Neural progenitor cell (in vitro differentiated cells): ENCODE results near the gene WDR37. TPM values are rescaled to one million over a fixed set of nuclear protein-coding genes. Genes with fewer than 3 reads are reported as not detected.

Experiments
- DNase-seq: peaks from one replicate; pipeline ENCODE4 v3.0.0-alpha.2; 2016; ENCODE audit warnings: low spot score
- H2AFZ ChIP-seq: fragments of 200-600 bp; sonication (generic); replicated peaks from 2 replicates; pipeline ENCODE4 v1.6.1; 2016; ENCODE audit warnings: antibody characterized with exemption
- H3F3A ChIP-seq: fragments of 200-600 bp; sonication (generic); 2 replicates; pipeline ENCODE4 v1.6.1; 2016; ENCODE audit warnings: antibody characterized with exemption, low read depth
- H3K27ac ChIP-seq: fragments of 200-600 bp; sonication (generic); 2 replicates; pipeline ENCODE4 v1.5.1; 2016; ENCODE audit warnings: mild to moderate bottlenecking
- H3K27me3 ChIP-seq: fragments of 200-600 bp; sonication (generic); 2 replicates; pipeline ENCODE4 v1.6.1; 2016; ENCODE audit warnings: mild to moderate bottlenecking, moderate library complexity
- H3K36me3 ChIP-seq: fragments of 200-600 bp; sonication (generic); 2 replicates; pipeline ENCODE4 v1.5.1; 2016
- H3K4me1 ChIP-seq: fragments of 200-600 bp; sonication (generic); 2 replicates; pipeline ENCODE4 v1.6.1; 2016; ENCODE audit warnings: mixed run types
- H3K4me2 ChIP-seq: fragments of 200-600 bp; sonication (generic); 2 replicates; pipeline ENCODE4 v1.6.1; 2016
- H3K4me3 ChIP-seq: fragments of 200-600 bp; sonication (generic); 2 replicates; pipeline ENCODE4 v1.5.1; 2016
- H3K79me2 ChIP-seq: fragments of 200-600 bp; sonication (generic); 2 replicates; pipeline ENCODE4 v1.6.1; 2016; ENCODE audit warnings: low read depth
- H3K9ac ChIP-seq: fragments of 200-600 bp; sonication (generic); 2 replicates; pipeline ENCODE4 v1.6.1; 2016
- H3K9me3 ChIP-seq: fragments of 200-600 bp; sonication (generic); 2 replicates; pipeline ENCODE4 v1.5.1; 2016; ENCODE audit warnings: low read depth
- H4K20me1 ChIP-seq: fragments of 200-600 bp; sonication (generic); 2 replicates; pipeline ENCODE4 v1.6.1; 2016; ENCODE audit warnings: low read depth
- H3K27ac Mint-ChIP-seq: 3 replicates; pipeline ENCODE4 v1.8.0; 2021; ENCODE audit warnings: mixed read lengths
- H3K27me3 Mint-ChIP-seq: 2 replicates; pipeline ENCODE4 v1.8.0; 2022; ENCODE audit warnings: low read depth, mild to moderate bottlenecking, inconsistent platforms, moderate library complexity, mixed read lengths; ENCODE audit not compliant: insufficient read depth
- H3K36me3 Mint-ChIP-seq: 3 replicates; pipeline ENCODE4 v1.8.0; 2021; ENCODE audit warnings: mixed read lengths
- H3K4me1 Mint-ChIP-seq: 3 replicates; pipeline ENCODE4 v1.8.0; 2021; ENCODE audit warnings: mixed read lengths
- H3K4me3 Mint-ChIP-seq: 3 replicates; pipeline ENCODE4 v1.8.0; 2021; ENCODE audit warnings: mild to moderate bottlenecking, moderate library complexity, mixed read lengths
- H3K9me3 Mint-ChIP-seq: 3 replicates; pipeline ENCODE4 v1.8.0; 2020; ENCODE audit warnings: mixed read lengths
- EZH2 ChIP-seq: fragments of 200-600 bp; sonication (generic); IDR thresholded peaks from 2 replicates; pipeline ENCODE4 v1.6.1; 2017; ENCODE audit warnings: antibody characterized with exemption, mild to moderate bottlenecking, moderate library complexity
- EZH2phosphoT487 ChIP-seq: fragments of 200-600 bp; sonication (generic); IDR thresholded peaks from 2 replicates; pipeline ENCODE4 v1.6.1; 2017; ENCODE audit warnings: antibody characterized with exemption
- total RNA-seq: library from RNA; depleted of rRNA; stranded (reverse); fragments of >200 nt; gene quantifications from 2 replicates; pipeline ENCODE4 v1.2.3, GENCODE V29; 2015; ENCODE audit warnings: low replicate concordance
- TF ChIP-seq, protein P1 (sequence below): fragments of 200-600 bp; sonication (generic); IDR thresholded peaks from 2 replicates; pipeline ENCODE4 v1.5.1; 2017; ENCODE audit warnings: antibody characterized with exemption, mild to moderate bottlenecking

WDR37 gene
- total RNA-seq, 1 donor from 2014 or later, result 14.7 TPM

DNA sequence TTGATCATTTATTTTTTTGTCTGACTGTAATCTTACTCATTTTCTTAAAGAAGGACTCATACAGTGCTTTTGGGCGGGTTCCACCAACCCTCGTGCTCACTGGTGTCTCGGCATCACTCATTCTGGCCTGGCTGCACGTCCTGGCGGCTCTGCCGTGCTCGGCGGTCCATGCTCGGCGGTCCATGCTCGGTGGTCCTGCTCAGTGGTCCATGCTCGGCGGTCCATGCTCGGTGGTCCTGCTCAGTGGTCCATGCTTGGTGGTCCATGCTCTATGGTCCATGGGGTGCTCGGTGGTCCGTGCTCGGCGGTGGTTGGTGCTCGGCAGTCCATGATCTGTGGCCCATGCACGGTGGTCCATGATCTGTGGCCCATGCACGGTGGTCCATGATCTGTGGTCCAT, 72.5 kb downstream of the WDR37 start:
- no peaks in the 10 kb centered on the region for H3F3A ChIP-seq
- Mint-ChIP-seq H3K27me3 (no peaks in the 10 kb centered on the region), H3K9me3 (no peaks in the 10 kb centered on the region), H3K4me1 (peaks cover 18% of the 10 kb centered on the region), H3K4me3 (no peak overlapping the region), H3K36me3 (peaks cover 51% of the 10 kb centered on the region), H3K27ac (no peak overlapping the region)
- H3K4me1 ChIP-seq, result no peaks in the 10 kb centered on the region
- H3K79me2 ChIP-seq, result no peaks in the 10 kb centered on the region
- no peak overlapping the region for H2AFZ ChIP-seq
- no peaks in the 10 kb centered on the region for H3K36me3 ChIP-seq
- no peak overlapping the region for H3K27ac ChIP-seq
- H3K9me3 ChIP-seq, result no peaks in the 10 kb centered on the region
- TF ChIP-seq, protein P1, sequence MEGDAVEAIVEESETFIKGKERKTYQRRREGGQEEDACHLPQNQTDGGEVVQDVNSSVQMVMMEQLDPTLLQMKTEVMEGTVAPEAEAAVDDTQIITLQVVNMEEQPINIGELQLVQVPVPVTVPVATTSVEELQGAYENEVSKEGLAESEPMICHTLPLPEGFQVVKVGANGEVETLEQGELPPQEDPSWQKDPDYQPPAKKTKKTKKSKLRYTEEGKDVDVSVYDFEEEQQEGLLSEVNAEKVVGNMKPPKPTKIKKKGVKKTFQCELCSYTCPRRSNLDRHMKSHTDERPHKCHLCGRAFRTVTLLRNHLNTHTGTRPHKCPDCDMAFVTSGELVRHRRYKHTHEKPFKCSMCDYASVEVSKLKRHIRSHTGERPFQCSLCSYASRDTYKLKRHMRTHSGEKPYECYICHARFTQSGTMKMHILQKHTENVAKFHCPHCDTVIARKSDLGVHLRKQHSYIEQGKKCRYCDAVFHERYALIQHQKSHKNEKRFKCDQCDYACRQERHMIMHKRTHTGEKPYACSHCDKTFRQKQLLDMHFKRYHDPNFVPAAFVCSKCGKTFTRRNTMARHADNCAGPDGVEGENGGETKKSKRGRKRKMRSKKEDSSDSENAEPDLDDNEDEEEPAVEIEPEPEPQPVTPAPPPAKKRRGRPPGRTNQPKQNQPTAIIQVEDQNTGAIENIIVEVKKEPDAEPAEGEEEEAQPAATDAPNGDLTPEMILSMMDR, result no peak
- no peak for TF ChIP-seq EZH2phosphoT487
- no peak for TF ChIP-seq EZH2
- no peak overlapping the region for H3K4me2 ChIP-seq
- no peaks in the 10 kb centered on the region for H4K20me1 ChIP-seq
- no peaks in the 10 kb centered on the region for H3K27me3 ChIP-seq
- H3K4me3 ChIP-seq, result no peak overlapping the region
- DNase-seq, result no peak
- H3K9ac ChIP-seq, result no peak overlapping the region

- H3K27ac ChIP-seq, result no peak overlapping the region
- no peak for TF ChIP-seq EZH2phosphoT487
- TF ChIP-seq EZH2, result no peak
- TF ChIP-seq, protein P1, result no peak
- peaks cover 39% of the 10 kb centered on the region for H3K36me3 Mint-ChIP-seq
- no peaks in the 10 kb centered on the region for H3K4me1 ChIP-seq
- no peaks in the 10 kb centered on the region for H3K36me3 ChIP-seq
- H3K9ac ChIP-seq, result no peak overlapping the region
- H3K79me2 ChIP-seq, result no peaks in the 10 kb centered on the region
- H2AFZ ChIP-seq, result no peak overlapping the region
- H3K4me3 ChIP-seq, result no peak overlapping the region
- no peaks in the 10 kb centered on the region for H3K9me3 Mint-ChIP-seq
- H3K9me3 ChIP-seq, result no peaks in the 10 kb centered on the region
- no peak overlapping the region for H3K4me2 ChIP-seq
- H3K4me1 Mint-ChIP-seq, result peaks cover 6% of the 10 kb centered on the region
- H3F3A ChIP-seq, result no peaks in the 10 kb centered on the region
- DNase-seq, result no peak
- H3K4me3 Mint-ChIP-seq, result no peak overlapping the region
- no peak overlapping the region for H3K27ac Mint-ChIP-seq
- no peaks in the 10 kb centered on the region for H4K20me1 ChIP-seq
- no peaks in the 10 kb centered on the region for H3K27me3 ChIP-seq
- H3K27me3 Mint-ChIP-seq, result no peaks in the 10 kb centered on the region
These were observed 74.0 kb downstream of the WDR37 start for GRCh38 chr10:1130226-1130625.

GRCh38 chr10:1130995-1131790, 75.0 kb downstream of the WDR37 start:
- no peak overlapping the region for H3K4me3 Mint-ChIP-seq
- Histone ChIP-seq H3K27ac (no peak overlapping the region), H2AFZ (no peak overlapping the region), H3K79me2 (no peaks in the 10 kb centered on the region), H3K4me3 (no peak overlapping the region), H3K27me3 (no peaks in the 10 kb centered on the region), H3K36me3 (no peaks in the 10 kb centered on the region), H3K4me2 (no peak overlapping the region), H3F3A (no peaks in the 10 kb centered on the region), H3K4me1 (no peaks in the 10 kb centered on the region), H3K9me3 (no peaks in the 10 kb centered on the region), H3K9ac (no peak overlapping the region), H4K20me1 (no peaks in the 10 kb centered on the region)
- no peaks in the 10 kb centered on the region for H3K9me3 Mint-ChIP-seq
- H3K27ac Mint-ChIP-seq, result no peak overlapping the region
- TF ChIP-seq, protein P1, result no peak
- no peak for TF ChIP-seq EZH2
- no peak for TF ChIP-seq EZH2phosphoT487
- no peak for DNase-seq
- H3K27me3 Mint-ChIP-seq, result no peaks in the 10 kb centered on the region
- peaks cover 35% of the 10 kb centered on the region for H3K36me3 Mint-ChIP-seq
- H3K4me1 Mint-ChIP-seq, result peaks cover 2% of the 10 kb centered on the region
